Keratinocyte (primary cell): ENCODE results near the gene DUSP18. TPM values are rescaled to one million over a fixed set of nuclear protein-coding genes. Genes with fewer than 3 reads are reported as not detected.

Source experiments
- DNase-seq: peaks from one replicate; pipeline ENCODE4 v3.0.0-alpha.2; 2011; ENCODE audit warnings: low read depth, missing footprints, low spot score
- FAIRE-seq: peaks from 2 replicates; lab custom pipeline; 2011; peaks lifted over from hg19 to GRCh38; lab: Jason Lieb, UNC
- H2AFZ ChIP-seq: 2 replicates; pipeline ENCODE4 v1.6.0; 2012; ENCODE audit warnings: low read length, control low read depth, inconsistent platforms; ENCODE audit not compliant: control insufficient read depth
- H3K27ac ChIP-seq: 2 replicates; pipeline ENCODE4 v1.5.1; 2011; ENCODE audit warnings: low read length; ENCODE audit not compliant: control insufficient read depth, insufficient read depth
- H3K27me3 ChIP-seq: 3 replicates; pipeline ENCODE4 v1.6.0; 2011; ENCODE audit warnings: low read length; ENCODE audit not compliant: control insufficient read depth, insufficient read depth; ENCODE audit errors: extremely low read depth
- H3K36me3 ChIP-seq, 2 experiments: 2 replicates in 1 of 2; 3 replicates in 1 of 2; pipeline ENCODE4 v1.5.1; 2011; ENCODE audit warnings: low read length in 2 of 2, mild to moderate bottlenecking in 1 of 2; ENCODE audit not compliant: control insufficient read depth in 2 of 2, insufficient read depth in 2 of 2; ENCODE audit errors: extremely low read depth in 1 of 2
- H3K4me1 ChIP-seq: 3 replicates; pipeline ENCODE4 v1.5.1; 2011; ENCODE audit warnings: low read length; ENCODE audit not compliant: control insufficient read depth, insufficient read depth; ENCODE audit errors: extremely low read depth
- H3K4me2 ChIP-seq: 3 replicates; pipeline ENCODE4 v1.6.0; 2011; ENCODE audit warnings: low read depth, low read length; ENCODE audit not compliant: control insufficient read depth, insufficient read depth; ENCODE audit errors: extremely low read depth
- H3K4me3 ChIP-seq, 3 experiments: fragments of 200-600 bp in 1 of 3; sonication (generic) in 1 of 3; 2 replicates in 2 of 3; 3 replicates in 1 of 3; pipeline ENCODE4 v1.5.1; 2011 to 2016; ENCODE audit warnings: low read length in 3 of 3, mild to moderate bottlenecking in 3 of 3, control low read depth in 2 of 3, inconsistent platforms in 1 of 3, low read depth in 1 of 3, mixed read lengths in 1 of 3, mixed run types in 1 of 3, moderate library complexity in 1 of 3; ENCODE audit not compliant: control insufficient read depth in 2 of 3, insufficient read depth in 2 of 3; ENCODE audit errors: extremely low read depth in 1 of 3
- H3K79me2 ChIP-seq: 2 replicates; pipeline ENCODE4 v1.6.0; 2012; ENCODE audit warnings: low read length; ENCODE audit not compliant: control insufficient read depth, insufficient read depth
- H3K9ac ChIP-seq: 3 replicates; pipeline ENCODE4 v1.6.0; 2011; ENCODE audit warnings: low read length; ENCODE audit not compliant: control insufficient read depth, insufficient read depth; ENCODE audit errors: extremely low read depth
- H3K9me1 ChIP-seq: 3 replicates; pipeline ENCODE4 v1.6.0; 2011; ENCODE audit warnings: low read length; ENCODE audit not compliant: control insufficient read depth, insufficient read depth; ENCODE audit errors: extremely low read depth
- H3K9me3 ChIP-seq: 2 replicates; pipeline ENCODE4 v1.5.1; 2012; ENCODE audit warnings: low read depth, low read length; ENCODE audit not compliant: control insufficient read depth
- H4K20me1 ChIP-seq: 3 replicates; pipeline ENCODE4 v1.6.0; 2011; ENCODE audit warnings: low read length; ENCODE audit not compliant: control insufficient read depth, insufficient read depth; ENCODE audit errors: extremely low read depth
- EZH2 ChIP-seq: IDR thresholded peaks from one replicate; pipeline ENCODE4 v1.6.1; 2012; ENCODE audit warnings: inconsistent platforms, mild to moderate bottlenecking, low read length, moderate library complexity
- dilution Hi-C: fragments of 300-500 bp; cut with MboI; formaldehyde crosslinking; loops from one replicate; pipeline ENCODE4 v1.7.0; 2020; ENCODE audit warnings: low sequenced_read_pairs; ENCODE audit not compliant: extremely low pct_ligation_motif_present
- polyA plus RNA-seq, 5 experiments: library from polyadenylated mRNA; depleted of rRNA in 3 of 5; stranded (reverse) in 3 of 5; stranded (forward) in 1 of 5; unstranded in 1 of 5; fragments of >200 nt; gene quantifications; 1 replicate in 1 of 5; 2 replicates in 3 of 5; 3 replicates in 1 of 5; pipeline versions ENCODE4 v1.2.1 to v1.2.3, GENCODE V29; 2011 to 2012; ENCODE audit warnings: missing spikeins in 2 of 5, low read depth in 1 of 5, low replicate concordance in 1 of 5
- TF ChIP-seq, protein P1 (sequence below), 3 experiments: IDR thresholded peaks in 1 of 3; conservative IDR thresholded peaks in 1 of 3; optimal IDR thresholded peaks in 1 of 3; 2 replicates in 2 of 3; 3 replicates in 1 of 3; pipeline versions ENCODE3 to v1.5.1; 2011; ENCODE audit warnings: low read length in 3 of 3, mild to moderate bottlenecking in 3 of 3, moderate library complexity in 2 of 3, control low read depth in 1 of 3, inconsistent platforms in 1 of 3; ENCODE audit not compliant: insufficient read depth in 2 of 3; ENCODE audit errors: extremely low read depth in 1 of 3

The DUSP18 gene
- polyA plus RNA-seq, 1 donor (not counting 4 experiments of a cell fraction or from before 2014, with no cell fraction given): 12.6 TPM

DNA sequence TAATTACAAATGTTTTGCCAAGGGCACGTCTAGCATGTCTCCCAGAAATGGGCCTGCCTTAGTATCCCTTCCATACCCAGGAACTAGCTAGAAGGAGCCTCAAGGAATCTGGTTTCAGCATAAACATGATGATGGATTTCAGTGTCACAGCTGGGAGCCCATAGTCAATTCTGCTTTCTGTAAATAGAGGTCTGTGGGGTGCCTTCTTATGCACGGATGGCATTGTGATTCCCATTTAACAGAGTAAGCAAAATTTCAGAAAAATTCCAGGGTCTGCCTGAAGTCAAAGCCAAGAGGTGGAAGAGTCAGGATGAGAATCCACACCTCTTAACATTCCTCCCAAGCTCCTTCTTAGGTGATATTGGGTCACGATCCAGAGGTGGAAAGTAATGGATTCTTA lies 12.1 kb downstream of the DUSP18 start:
- no peaks in the 10 kb centered on the region for H3K9me3 ChIP-seq
- H3K36me3 ChIP-seq: peaks cover 0 to 3% of the 10 kb centered on the region in 2 experiments
- FAIRE-seq: no peak
- TF ChIP-seq, protein P1, sequence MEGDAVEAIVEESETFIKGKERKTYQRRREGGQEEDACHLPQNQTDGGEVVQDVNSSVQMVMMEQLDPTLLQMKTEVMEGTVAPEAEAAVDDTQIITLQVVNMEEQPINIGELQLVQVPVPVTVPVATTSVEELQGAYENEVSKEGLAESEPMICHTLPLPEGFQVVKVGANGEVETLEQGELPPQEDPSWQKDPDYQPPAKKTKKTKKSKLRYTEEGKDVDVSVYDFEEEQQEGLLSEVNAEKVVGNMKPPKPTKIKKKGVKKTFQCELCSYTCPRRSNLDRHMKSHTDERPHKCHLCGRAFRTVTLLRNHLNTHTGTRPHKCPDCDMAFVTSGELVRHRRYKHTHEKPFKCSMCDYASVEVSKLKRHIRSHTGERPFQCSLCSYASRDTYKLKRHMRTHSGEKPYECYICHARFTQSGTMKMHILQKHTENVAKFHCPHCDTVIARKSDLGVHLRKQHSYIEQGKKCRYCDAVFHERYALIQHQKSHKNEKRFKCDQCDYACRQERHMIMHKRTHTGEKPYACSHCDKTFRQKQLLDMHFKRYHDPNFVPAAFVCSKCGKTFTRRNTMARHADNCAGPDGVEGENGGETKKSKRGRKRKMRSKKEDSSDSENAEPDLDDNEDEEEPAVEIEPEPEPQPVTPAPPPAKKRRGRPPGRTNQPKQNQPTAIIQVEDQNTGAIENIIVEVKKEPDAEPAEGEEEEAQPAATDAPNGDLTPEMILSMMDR (optimal IDR thresholded peaks at IDR 0.05 in 1 of 3, IDR thresholded peaks at IDR 0.05 in 1 of 3, conservative IDR thresholded peaks at IDR 0.05 in 1 of 3; ENCODE audit: extremely low read depth in 1 of 3, insufficient read depth in 2 of 3, low read length in 3 of 3): no peak
- TF ChIP-seq EZH2: no peak
- no peak overlapping the region for H2AFZ ChIP-seq
- dilution Hi-C loops: no loop called here
- H3K4me1 ChIP-seq: no peaks in the 10 kb centered on the region
- no peak overlapping the region for H3K4me3 ChIP-seq
- H3K9ac ChIP-seq: no peak overlapping the region
- no peaks in the 10 kb centered on the region for H3K79me2 ChIP-seq
- no peaks in the 10 kb centered on the region for H3K9me1 ChIP-seq
- no peak overlapping the region for H3K27ac ChIP-seq
- no peaks in the 10 kb centered on the region for H3K27me3 ChIP-seq
- no peak overlapping the region for H3K4me2 ChIP-seq
- no peak for DNase-seq
- H4K20me1 ChIP-seq: no peaks in the 10 kb centered on the region

DNA sequence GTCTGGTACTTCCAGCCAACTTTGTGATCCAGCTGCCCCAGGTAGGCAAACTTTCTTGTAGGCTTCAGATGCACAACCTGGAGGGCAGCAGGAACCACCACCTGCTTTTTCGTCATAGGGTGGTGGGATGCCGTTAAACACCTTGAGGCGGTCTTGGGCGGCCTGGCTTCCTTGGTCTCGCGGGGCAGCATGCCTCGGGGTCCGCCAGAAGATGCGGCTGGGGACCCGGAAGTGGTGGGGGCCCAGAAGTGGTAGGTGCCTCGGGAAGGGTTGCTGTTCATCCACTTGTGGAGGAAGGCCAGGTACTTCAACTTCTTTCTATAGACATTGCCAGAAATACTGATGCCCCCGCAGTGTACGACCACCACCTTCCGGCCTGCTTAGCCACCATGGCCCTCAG lies 13.3 kb downstream of the DUSP18 start:
- no peak overlapping the region for H3K4me3 ChIP-seq
- H4K20me1 ChIP-seq: no peaks in the 10 kb centered on the region
- no peak for TF ChIP-seq EZH2
- TF ChIP-seq, protein P1 (optimal IDR thresholded peaks at IDR 0.05 in 1 of 3, IDR thresholded peaks at IDR 0.05 in 1 of 3, conservative IDR thresholded peaks at IDR 0.05 in 1 of 3; ENCODE audit: extremely low read depth in 1 of 3, insufficient read depth in 2 of 3, low read length in 3 of 3): no peak
- H3K4me2 ChIP-seq: no peak overlapping the region
- no peaks in the 10 kb centered on the region for H3K79me2 ChIP-seq
- H3K9ac ChIP-seq: no peak overlapping the region
- FAIRE-seq: no peak
- no peak for DNase-seq
- H2AFZ ChIP-seq: no peak overlapping the region
- peaks cover 0 to 3% of the 10 kb centered on the region in 2 experiments for H3K36me3 ChIP-seq
- H3K27me3 ChIP-seq: no peaks in the 10 kb centered on the region
- H3K4me1 ChIP-seq: peaks cover 4% of the 10 kb centered on the region
- H3K27ac ChIP-seq: no peak overlapping the region
- no peaks in the 10 kb centered on the region for H3K9me1 ChIP-seq
- dilution Hi-C loops: no loop called here
- H3K9me3 ChIP-seq: no peaks in the 10 kb centered on the region
